K562 (cell line): ENCODE results near the gene SC5D. TPM values are rescaled to one million over a fixed set of nuclear protein-coding genes. Genes with fewer than 3 reads are reported as not detected.

Experiments
- ATF1 ChIP-seq, 2 experiments: fragments of 450-650 bp in 1 of 2; IDR thresholded peaks; 2 replicates each; pipeline ENCODE4 v1.6.1; 2016; ENCODE audit warnings: missing compliant biosample characterization in 1 of 2, missing genetic modification characterization in 1 of 2
- ATF7 ChIP-seq: fragments of 450-650 bp; IDR thresholded peaks from 2 replicates; pipeline ENCODE4 v1.7.1; 2014; ENCODE audit warnings: mild to moderate bottlenecking, moderate library complexity
- CCNT2 ChIP-seq: IDR thresholded peaks from 2 replicates; pipeline ENCODE4 v1.6.1; 2011; ENCODE audit warnings: borderline replicate concordance, low read depth, mild to moderate bottlenecking, moderate library complexity, mixed read lengths, low read length; ENCODE audit not compliant: insufficient read length; ENCODE audit errors: extremely low read depth
- CHCHD3 ChIP-seq: fragments of 250-450 bp; sonication (Bioruptor Pico); IDR thresholded peaks from 2 replicates; pipeline ENCODE4 v2.1.2; 2022; ENCODE audit warnings: mild to moderate bottlenecking
- CHD2 ChIP-seq: IDR thresholded peaks from 2 replicates; pipeline ENCODE4 v1.6.1; 2011; ENCODE audit warnings: low read depth, low read length
- CREM ChIP-seq: IDR thresholded peaks from 2 replicates; pipeline ENCODE4 v1.6.1; 2014; ENCODE audit warnings: antibody characterized with exemption, low read depth
- EGR1 ChIP-seq: fragments of 450-650 bp; conservative IDR thresholded peaks from 2 replicates; pipeline ENCODE4 v1.6.1; 2017; ENCODE audit warnings: mild to moderate bottlenecking
- EP400 ChIP-seq: fragments of 450-650 bp; IDR thresholded peaks from 2 replicates; pipeline ENCODE4 v1.6.1; 2017; ENCODE audit warnings: antibody characterized with exemption, mild to moderate bottlenecking, moderate library complexity
- ETV1 ChIP-seq: fragments of 450-650 bp; conservative IDR thresholded peaks from 2 replicates; pipeline ENCODE4 v1.6.1; 2016; ENCODE audit warnings: missing genetic modification characterization, control low read depth, low read depth, missing compliant biosample characterization
- FOSL1 ChIP-seq: fragments of 200-800 bp; sonication (Bioruptor generic); conservative IDR thresholded peaks from 2 replicates; pipeline ENCODE4 v1.6.1; 2016; ENCODE audit warnings: missing genetic modification characterization, missing compliant biosample characterization
- GMEB1 ChIP-seq: fragments of 250-450 bp; sonication (Bioruptor Pico); IDR thresholded peaks from 2 replicates; pipeline ENCODE4 v1.4.0; 2020; ENCODE audit warnings: mild to moderate bottlenecking
- HNRNPK ChIP-seq: fragments of 200-400 bp; formaldehyde crosslinking; IDR thresholded peaks from one replicate; pipeline ENCODE4 v1.6.1; 2018; ENCODE audit warnings: mild to moderate bottlenecking, low read depth, low read length; ENCODE audit not compliant: poor library complexity, severe bottlenecking
- HNRNPLL ChIP-seq: fragments of 200-400 bp; formaldehyde crosslinking; IDR thresholded peaks from 2 replicates; pipeline ENCODE4 v1.6.1; 2017; ENCODE audit warnings: low read length, low read depth, mild to moderate bottlenecking; ENCODE audit not compliant: poor library complexity, severe bottlenecking
- KLF13 ChIP-seq: fragments of 450-650 bp; IDR thresholded peaks from 2 replicates; pipeline ENCODE4 v1.6.1; 2016; ENCODE audit warnings: missing genetic modification characterization, low read depth, mild to moderate bottlenecking, missing compliant biosample characterization, moderate library complexity, borderline replicate concordance
- MNT ChIP-seq, 2 experiments: fragments of 450-650 bp; conservative IDR thresholded peaks; 2 replicates each; pipeline ENCODE4 v1.6.1; 2017; ENCODE audit warnings: mild to moderate bottlenecking in 2 of 2, moderate library complexity in 2 of 2
- MTA3 ChIP-seq: fragments of 450-650 bp; formaldehyde crosslinking; IDR thresholded peaks from 2 replicates; pipeline ENCODE4 v1.6.1; 2017; ENCODE audit warnings: mild to moderate bottlenecking, borderline replicate concordance
- NRF1 ChIP-seq, 2 experiments: fragments of 450-650 bp; IDR thresholded peaks in 1 of 2; conservative IDR thresholded peaks in 1 of 2; 2 replicates each; pipeline ENCODE4 v1.6.1; 2014; ENCODE audit warnings: mild to moderate bottlenecking in 2 of 2
- SOX6 ChIP-seq: fragments of 450-650 bp; IDR thresholded peaks from 2 replicates; pipeline ENCODE4 v1.6.1; 2014; ENCODE audit warnings: mild to moderate bottlenecking
- TAF1 ChIP-seq: IDR thresholded peaks from 2 replicates; pipeline ENCODE4 v1.6.1; 2011; ENCODE audit warnings: mild to moderate bottlenecking, low read length, moderate library complexity; ENCODE audit not compliant: insufficient read depth, control insufficient read depth, severe bottlenecking; ENCODE audit errors: extremely low read depth
- ZNF121 ChIP-seq: sonication (generic); formaldehyde crosslinking; conservative IDR thresholded peaks from 2 replicates; pipeline ENCODE4 v1.8.0; 2022; ENCODE audit warnings: missing genetic modification reagents
- ZNF23 ChIP-seq: fragments of 250-450 bp; sonication (Bioruptor Pico); IDR thresholded peaks from 2 replicates; pipeline ENCODE4 v1.4.0; 2020; ENCODE audit warnings: mild to moderate bottlenecking
- ZNF436 ChIP-seq: fragments of 250-450, 450-650 bp; sonication (Bioruptor Pico); formaldehyde crosslinking; IDR thresholded peaks from 2 replicates; pipeline ENCODE4 v1.7.0; 2020; ENCODE audit warnings: mild to moderate bottlenecking
- ZNF551 ChIP-seq: fragments of 250-450 bp; sonication (Bioruptor Pico); IDR thresholded peaks from 2 replicates; pipeline ENCODE4 v1.5.0; 2021; ENCODE audit warnings: mild to moderate bottlenecking, moderate library complexity
- polyA plus RNA-seq, 8 experiments: library from polyadenylated mRNA; depleted of rRNA in 4 of 8; stranded (reverse) in 5 of 8; unstranded in 3 of 8; fragments of >200 nt; fragmentation: Nextera tagmentation in 2 of 8; fragmentation: Illumina TruSeq in 1 of 8; extraction: Ambion mirVana in 2 of 8; extraction: Trizol in 1 of 8; gene quantifications; 2 replicates each; pipeline versions ENCODE4 v1.2.1 to v1.2.3, GENCODE V29; 2011 to 2014; ENCODE audit warnings: inconsistent platforms in 1 of 8, missing spikeins in 1 of 8
- total RNA-seq, 7 experiments: library from RNA; depleted of rRNA in 6 of 7; stranded (reverse); fragments of >200 nt in 6 of 7; fragmentation: Illumina TruSeq in 2 of 7; extraction: Trizol in 2 of 7; gene quantifications; 2 replicates each; pipeline versions ENCODE4 v1.2.1 to v1.2.3, GENCODE V29; 2011 to 2021; ENCODE audit warnings: low replicate concordance in 1 of 7

SC5D gene
- total and polyA plus RNA-seq, 9 of the 15 experiments (the other 6 are each of a cell fraction or from before 2014, with no cell fraction given), result 7.6 to 84.0 (median 17.4) TPM

DNA sequence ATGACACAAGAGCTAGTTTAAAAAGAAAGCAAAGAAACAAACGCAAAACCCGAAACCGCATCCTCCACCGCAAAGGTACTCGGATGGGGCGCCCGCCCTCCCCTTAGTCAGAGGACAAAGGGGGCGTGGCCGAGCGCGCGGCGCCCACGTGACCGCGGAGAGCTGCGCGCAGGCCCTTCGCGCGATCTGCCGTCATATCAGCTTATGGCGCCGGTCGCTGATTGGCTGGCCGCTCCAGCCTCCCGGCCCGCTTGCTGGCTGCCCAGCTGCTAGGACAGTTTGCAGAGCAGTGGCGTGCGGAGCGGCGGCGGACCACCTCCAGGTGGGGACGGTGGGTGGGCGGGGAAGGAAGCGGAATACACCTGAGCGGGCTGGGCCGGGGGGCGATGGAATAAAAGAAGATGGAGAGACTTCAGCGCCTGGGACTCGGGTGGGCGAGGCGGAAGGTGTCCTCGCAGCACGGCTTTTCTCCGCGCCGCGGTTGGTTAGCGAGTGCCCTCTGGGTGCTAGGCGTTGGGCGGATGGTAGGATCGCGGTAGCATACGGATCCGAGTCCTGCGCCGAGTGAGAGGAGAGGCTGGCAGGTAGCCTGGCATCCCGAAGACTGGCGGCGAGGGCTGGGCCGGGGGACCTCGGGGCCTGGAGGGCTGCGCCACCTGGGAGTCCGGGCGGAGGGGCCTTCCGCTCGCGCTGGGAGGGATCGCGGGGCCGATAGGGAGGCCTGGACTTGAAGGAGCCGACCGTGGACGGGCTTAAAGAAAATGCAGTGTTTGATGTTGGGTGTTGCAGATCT, at the start of gene SC5D (continued):
- TF ChIP-seq ATF7 (peak; percentile 51; the same call in 1 of the 2 replicates), TAF1 (peak; percentile 80), NRF1 (conservative IDR thresholded peaks at IDR 0.05 in 1 of 2, IDR thresholded peaks at IDR 0.05 in 1 of 2) (peak; percentile 89 to 91), ZNF551 (CRISPR knock-in tag) (no peak), CHD2 (peak; percentile 65), FOSL1 (no peak), HNRNPK (no peak), GMEB1 (CRISPR knock-in tag) (peak; percentile 73), ZNF121 (no peak), ETV1 (0 out of 2 replicates have a peak, but pooled peaks have one; percentile 18), CHCHD3 (CRISPR knock-in tag) (no peak), MNT (conservative IDR thresholded peaks at IDR 0.05) (peak; percentile 77 to 83), SOX6 (0 out of 2 replicates have a peak, but pooled peaks have one; percentile 5), ZNF23 (CRISPR knock-in tag) (no peak), CCNT2 (peak; percentile 65), EGR1 (peak; percentile 43), HNRNPLL (peak; percentile 44), KLF13 (tag) (peak; percentile 89), ZNF436 (CRISPR knock-in tag) (no peak), EP400 (peak; percentile 43; the same call in 1 of the 2 replicates), ATF1 (CRISPR knock-in tag; IDR thresholded peaks at IDR 0.05) (no peak), ATF1 (tag; IDR thresholded peaks at IDR 0.05) (peak; percentile 88), CREM (peak; percentile 83), MTA3 (0 out of 2 replicates have a peak, but pooled peaks have one; percentile 36)
